Psoas muscle (tissue), 8 donors: ENCODE measurements around the gene RDM1. TPM values are rescaled to one million over a fixed set of nuclear protein-coding genes. Genes with fewer than 3 reads are reported as not detected.

ENCODE experiments used
- ATAC-seq, 4 donors: fragments of 200-7000 bp; cut with Tn5 transposase; one replicate each; pipeline ENCODE4 v1.9.1; 2020; ENCODE audit warnings: moderate library complexity in 3 of 4, mild to moderate bottlenecking in 2 of 4
- DNase-seq, 2 donors: peaks; one replicate each; pipeline ENCODE4 v3.0.0-alpha.2; 2020
- H3K27ac ChIP-seq: fragments of 200-600 bp; one replicate; pipeline ENCODE4 v1.8.0; 2022
- H3K27me3 ChIP-seq, 3 donors: fragments of 200-600 bp in 1 of 3; one replicate each; pipeline versions ENCODE4 v1.6.1 to v1.8.0; 2013 to 2022; ENCODE audit warnings: low read length in 2 of 3, mild to moderate bottlenecking in 2 of 3, moderate library complexity in 1 of 3; ENCODE audit not compliant: insufficient read depth in 3 of 3
- H3K36me3 ChIP-seq, 2 donors: fragments of 200-600 bp in 1 of 2; one replicate each; pipeline versions ENCODE4 v1.6.1 to v1.8.0; 2013 to 2022; ENCODE audit warnings: low read depth in 1 of 2, mild to moderate bottlenecking in 1 of 2, moderate library complexity in 1 of 2; ENCODE audit not compliant: insufficient read depth in 1 of 2
- H3K4me1 ChIP-seq: fragments of 200-600 bp; one replicate; pipeline ENCODE4 v1.8.0; 2022
- H3K4me3 ChIP-seq: fragments of 200-600 bp; one replicate; pipeline ENCODE4 v1.8.0; 2022; ENCODE audit warnings: mild to moderate bottlenecking
- H3K9me3 ChIP-seq: fragments of 200-600 bp; one replicate; pipeline ENCODE4 v1.8.0; 2022
- CTCF ChIP-seq: fragments of 200-600 bp; IDR thresholded peaks from one replicate; pipeline ENCODE4 v1.8.0; 2022; ENCODE audit warnings: antibody characterized with exemption
- WGBS, 3 donors: extraction: QIAGEN DNeasy Blood & Tissue Kit; methylation state at CpG; one replicate each; pipeline versions ENCODE4 v1.1.6 to v1.1.7; 2013; 5-methylcytosine and 5-hydroxymethylcytosine counted together
- intact Hi-C, 2 donors: fragments of 100-400 bp; cut with DNase I; formaldehyde crosslinking; loops; one replicate each; pipeline versions ENCODE4 v1.11.0 to v1.14.2; 2022
- polyA plus RNA-seq, 3 donors: library from polyadenylated mRNA; stranded (reverse); fragments of 200-250 nt; gene quantifications; one replicate each; pipeline ENCODE4 v1.2.3, GENCODE V29; 2013
- total RNA-seq, 4 donors: library from RNA; stranded (reverse); fragmentation: NEBNext Ultra II Directional in 2 of 4; extraction: Animal tissue kit (Norgen Biotek cat#: 25700) in 2 of 4; gene quantifications; one replicate each; pipeline versions ENCODE4 v1.2.1 to v1.2.4, GENCODE V29; 2021 to 2023
- donor health status: healthy with polysubstance abuse.
- donor health status: DM: no; HTN: no; CAD: no; lungs with moderate emphysema.
- donor health status: Bipolar disorder and iron deficiency.
- donor health status: healthy.
- donor health status: DM: yes; HTN: yes; CAD: no.
- donor health status: DM: no; HTN: no; CAD: no.
- donor health status: DM: no; HTN: no; CAD: no.
- donor health status: DM: yes; HTN: yes; CAD: no.

Gene RDM1
- total and polyA plus RNA-seq, 7 donors, result not detected

GRCh38 chr17:35889818-35890773, 40.5 kb downstream of the RDM1 start:
- H3K4me3 ChIP-seq, result no peak overlapping the region

GRCh38 chr17:35889241-35889640, 41.3 kb downstream of the RDM1 start:
- Histone ChIP-seq H3K27ac (no peak overlapping the region), H3K4me1 (no peaks in the 10 kb centered on the region), H3K27me3 (no peaks in the 10 kb centered on the region), H3K36me3 (no peaks in the 10 kb centered on the region), H3K9me3 (no peaks in the 10 kb centered on the region), H3K4me3 (no peak overlapping the region)
- no peak for DNase-seq
- whole genome bisulfite sequencing, 3 donors, result 82 to 89% (median 85%) methylated on average over 2 of the region's 2 CpGs
- no peak for ATAC-seq
- TF ChIP-seq CTCF, result no peak
- intact Hi-C loops, result no loop called here

More at GRCh38 chr17:35889818-35890773, 40.5 kb downstream of the RDM1 start:
- H3K9me3 ChIP-seq, result no peaks in the 10 kb centered on the region
- no peak overlapping the region for H3K27ac ChIP-seq
- no peaks in the 10 kb centered on the region for H3K36me3 ChIP-seq
- intact Hi-C loops, result no loop called here
- TF ChIP-seq CTCF, result no peak
- DNase-seq (no peak), ATAC-seq (no peak)
- 61 to 83% (median 75%) methylated on average over 2 of the region's 2 CpGs for WGBS, 3 donors
- no peaks in the 10 kb centered on the region for H3K27me3 ChIP-seq
- H3K4me1 ChIP-seq, result no peaks in the 10 kb centered on the region

- 54 to 55% (median 55%) methylated on average over 11 of the region's 11 CpGs for WGBS, 3 donors
- no peak within 1 kb of the TSS for H3K27ac ChIP-seq
- no peak within 1 kb of the TSS for H3K4me3 ChIP-seq
- no peaks in the 10 kb centered on the region for H3K36me3 ChIP-seq
- ATAC-seq (no peak), DNase-seq (no peak)
- intact Hi-C loops, result no loop called here
- H3K9me3 ChIP-seq, result no peaks in the 10 kb centered on the region
- no peaks in the 10 kb centered on the region for H3K4me1 ChIP-seq
- no peaks in the 10 kb centered on the region for H3K27me3 ChIP-seq
- no peak for TF ChIP-seq CTCF
These were observed 50.6 kb downstream of the RDM1 start, which contains the start of gene CCL5 for GRCh38 chr17:35879773-35880654. Gene CCL5 (minus strand): TSS chr17:35880360.

GRCh38 chr17:35878361-35878760, 52.2 kb downstream of the RDM1 start:
- intact Hi-C loops, result no loop called here
- 64 to 68% (median 67%) methylated on average over 4 of the region's 4 CpGs for WGBS, 3 donors
- no peak for ATAC-seq
- Histone ChIP-seq H3K4me1 (no peaks in the 10 kb centered on the region), H3K27ac (no peak overlapping the region), H3K9me3 (no peaks in the 10 kb centered on the region), H3K36me3 (no peaks in the 10 kb centered on the region), H3K27me3 (no peaks in the 10 kb centered on the region), H3K4me3 (no peak overlapping the region)
- DNase-seq, result no peak
- TF ChIP-seq CTCF, result no peak
